HG02678 (cell line): ENCODE results near the gene GRXCR2.
"Not testable (repeated sequence)": the region's sequence is repeated elsewhere in the genome, so short reads cannot be mapped to it uniquely, and the experiment has no call there.

ENCODE experiments used
- ATAC-seq: cut with Tn5 transposase; IDR thresholded peaks from one replicate; pipeline ENCODE4 v1.9.1; 2021; ENCODE audit warnings: mild to moderate bottlenecking, moderate library complexity; ENCODE audit not compliant: unreplicated experiment

Gene GRXCR2, protein sequence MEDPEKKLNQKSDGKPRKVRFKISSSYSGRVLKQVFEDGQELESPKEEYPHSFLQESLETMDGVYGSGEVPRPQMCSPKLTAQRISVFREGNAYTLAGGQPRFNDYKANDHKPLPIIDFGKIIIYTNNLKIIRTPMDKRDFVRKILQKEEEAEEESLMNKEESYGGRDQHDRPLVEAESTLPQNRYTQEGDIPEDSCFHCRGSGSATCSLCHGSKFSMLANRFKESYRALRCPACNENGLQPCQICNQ

DNA sequence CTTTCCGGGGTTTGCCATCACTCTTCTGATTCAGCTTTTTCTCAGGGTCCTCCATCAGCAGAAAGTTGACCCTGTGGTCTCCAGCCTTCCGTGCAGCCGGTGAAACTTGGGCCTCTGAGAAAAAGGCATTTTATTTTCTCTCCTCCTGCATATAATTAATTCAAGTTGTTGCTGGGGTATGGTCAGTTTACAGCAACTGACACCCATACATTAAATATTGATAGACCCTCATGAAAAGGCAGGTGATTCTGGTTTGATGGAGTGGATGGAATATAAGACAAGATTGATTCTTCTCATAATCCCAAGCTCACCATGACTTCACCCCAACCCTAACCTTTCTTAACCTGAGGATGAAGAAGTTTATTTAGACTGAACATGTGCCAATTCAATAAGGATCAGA, at the start of gene GRXCR2:
TSS of gene GRXCR2 (minus strand) at position 101 of the 400 bp plus-strand sequence. CDS start at position 55, 46 bp downstream.
- no peak for ATAC-seq

GRCh38 chr5:145922059-145922458, 49.2 kb upstream of the GRXCR2 start:
- no peak for ATAC-seq

GRCh38 chr5:145921211-145921610, 48.4 kb upstream of the GRXCR2 start:
- ATAC-seq, result no peak

DNA sequence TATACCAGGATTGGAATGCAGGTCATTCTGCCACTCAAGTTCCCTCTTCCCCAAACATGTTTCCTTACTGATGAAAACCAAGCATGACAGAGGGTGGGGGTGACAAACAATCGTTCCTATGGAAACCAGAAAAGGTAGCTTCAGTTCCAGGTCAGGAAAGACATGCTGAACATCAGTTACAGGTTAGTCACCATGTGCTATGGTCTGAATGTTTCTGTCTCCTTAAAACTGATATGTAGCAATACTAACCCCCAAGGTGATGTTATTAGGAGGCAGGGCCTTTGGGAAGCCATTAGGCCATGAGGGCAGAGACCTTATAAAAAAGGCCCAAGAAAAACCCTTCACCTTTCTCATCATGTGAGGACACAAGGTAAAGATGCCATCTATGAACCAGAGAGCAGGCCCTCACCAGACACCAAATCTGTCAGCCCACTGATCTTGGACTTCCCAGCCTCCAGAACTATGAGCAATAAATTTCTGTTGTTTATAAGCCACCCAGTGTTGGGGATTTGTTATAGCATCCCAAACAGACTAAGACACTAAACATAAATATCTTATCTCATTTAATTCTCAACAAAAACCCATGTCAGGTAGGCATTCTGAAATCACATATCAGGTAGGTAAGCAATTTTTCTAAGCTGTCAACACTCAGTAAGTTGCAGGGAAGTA, 47.9 kb upstream of the GRXCR2 start:
- no peak for ATAC-seq

DNA sequence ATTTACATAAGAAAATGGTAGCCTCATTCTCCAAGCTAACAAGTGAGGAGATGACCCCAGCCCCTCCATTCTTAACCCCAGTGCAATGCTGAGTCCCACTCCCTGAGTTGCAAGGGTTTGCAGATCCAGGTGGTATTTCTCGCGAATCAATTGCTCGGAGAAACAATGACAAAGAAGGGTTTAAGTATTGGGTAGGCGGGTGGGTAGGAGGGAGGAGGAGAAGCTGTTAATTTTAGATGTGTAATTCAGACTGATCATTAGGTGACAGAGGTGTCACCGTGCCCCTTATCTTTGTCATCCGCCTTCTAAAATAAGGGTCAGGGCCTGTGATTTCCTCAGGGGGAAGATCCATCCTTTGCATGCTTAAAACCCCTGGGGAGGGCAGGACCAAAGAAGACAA, 46.6 kb upstream of the GRXCR2 start:
- no peak for ATAC-seq

DNA sequence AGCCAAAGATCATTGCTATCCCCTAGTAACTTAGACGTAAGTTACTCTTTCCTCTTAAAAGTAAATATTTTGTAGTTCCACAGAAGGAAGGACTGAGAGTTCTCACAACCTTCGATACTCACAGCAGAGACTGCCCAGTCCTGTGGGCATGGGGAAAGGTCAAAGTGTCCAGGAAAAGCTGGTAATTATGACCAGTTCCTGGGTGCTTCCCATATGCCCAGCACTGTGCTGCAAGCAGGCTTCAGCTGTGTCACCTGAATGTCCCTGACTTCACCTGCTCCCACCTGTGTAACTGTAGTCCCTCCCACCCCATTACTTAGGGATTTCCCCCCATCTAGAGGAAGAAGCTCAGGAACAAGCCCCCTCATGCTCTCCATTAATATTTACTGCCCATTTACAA, 45.6 kb upstream of the GRXCR2 start:
- ATAC-seq, result no peak

DNA sequence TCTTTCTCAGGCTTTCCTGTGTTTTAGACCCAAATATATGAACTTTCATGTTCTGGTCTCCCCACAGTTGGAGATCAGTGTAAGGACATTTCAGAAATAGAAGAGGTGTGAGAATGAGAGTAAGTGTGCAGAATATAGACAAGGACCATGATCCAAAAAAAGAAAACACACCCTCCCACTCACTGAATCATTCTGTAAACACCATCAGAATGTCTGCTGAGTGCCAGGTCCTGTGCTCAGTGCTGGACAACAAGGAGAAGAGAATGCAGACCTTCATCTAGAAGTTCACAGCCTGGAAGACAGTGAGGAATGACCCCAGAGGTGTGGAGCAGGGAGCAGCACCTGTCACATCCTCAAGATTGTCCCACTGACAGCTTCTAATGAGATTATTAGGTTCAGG, 44.5 kb upstream of the GRXCR2 start:
- no peak for ATAC-seq

- ATAC-seq, result no peak
Measured at GRCh38 chr5:145915970-145916638, 43.3 kb upstream of the GRXCR2 start.

GRCh38 chr5:145913701-145914100, 40.9 kb upstream of the GRXCR2 start:
- no peak for ATAC-seq

DNA sequence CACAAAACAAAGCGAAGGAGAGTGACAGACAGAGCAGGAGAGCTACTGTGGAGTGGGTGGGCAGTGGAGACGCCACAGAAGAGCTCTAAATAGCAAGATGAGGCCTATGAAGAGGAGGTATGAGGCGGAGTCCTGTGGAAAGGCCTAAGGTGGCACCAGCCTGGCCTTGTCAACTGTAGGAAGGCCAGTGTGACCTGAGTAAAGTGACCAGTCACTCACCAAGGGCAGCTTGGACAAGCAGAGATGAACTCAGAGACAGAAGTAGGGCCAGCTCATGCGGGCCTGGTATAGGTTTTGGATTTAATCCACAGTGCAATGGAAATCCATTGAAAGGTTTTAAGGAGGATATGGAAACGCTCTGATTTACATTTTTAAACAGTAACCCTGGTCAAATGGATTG, 39.8 kb upstream of the GRXCR2 start:
- ATAC-seq, result no peak

DNA sequence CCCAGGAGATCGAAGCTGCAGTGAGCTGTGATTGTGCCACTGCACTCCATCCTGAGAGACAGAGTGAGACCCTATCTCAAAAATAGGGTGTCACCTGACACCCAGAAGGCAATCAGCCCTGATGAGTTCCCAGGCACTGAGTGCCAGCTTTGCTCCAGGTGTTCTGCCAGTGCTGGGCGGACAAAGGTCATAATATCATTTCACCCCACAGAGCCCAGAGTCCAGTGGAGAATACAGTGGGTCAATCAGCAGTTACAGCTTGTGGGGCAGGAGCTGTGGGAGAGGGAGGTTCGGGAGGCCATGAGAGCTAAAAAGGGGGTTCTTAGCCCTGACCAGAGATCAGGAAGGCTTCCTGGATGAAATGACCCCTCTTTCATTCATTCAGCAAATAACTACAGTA, 39.2 kb upstream of the GRXCR2 start:
- ATAC-seq, result no peak

DNA sequence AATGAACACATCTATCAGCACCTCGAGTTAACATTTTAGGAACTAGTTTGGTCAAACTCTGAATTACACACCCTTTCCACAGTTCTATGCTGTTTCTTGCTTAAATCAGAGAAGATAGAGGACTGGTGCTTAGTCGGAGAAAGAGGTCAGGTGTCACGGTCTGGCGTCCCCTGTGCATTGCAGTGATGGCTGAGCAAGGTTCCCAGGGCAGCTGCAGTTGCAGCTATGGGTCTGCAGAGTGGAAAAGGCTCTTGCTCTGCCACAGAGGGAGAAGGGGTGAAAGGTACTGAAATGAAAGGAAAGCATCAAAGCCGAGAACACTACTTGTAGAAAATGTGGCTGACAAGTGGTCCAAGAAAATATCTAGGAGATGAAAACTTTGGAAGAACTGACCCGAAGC, 38.4 kb upstream of the GRXCR2 start:
- ATAC-seq, result no peak

DNA sequence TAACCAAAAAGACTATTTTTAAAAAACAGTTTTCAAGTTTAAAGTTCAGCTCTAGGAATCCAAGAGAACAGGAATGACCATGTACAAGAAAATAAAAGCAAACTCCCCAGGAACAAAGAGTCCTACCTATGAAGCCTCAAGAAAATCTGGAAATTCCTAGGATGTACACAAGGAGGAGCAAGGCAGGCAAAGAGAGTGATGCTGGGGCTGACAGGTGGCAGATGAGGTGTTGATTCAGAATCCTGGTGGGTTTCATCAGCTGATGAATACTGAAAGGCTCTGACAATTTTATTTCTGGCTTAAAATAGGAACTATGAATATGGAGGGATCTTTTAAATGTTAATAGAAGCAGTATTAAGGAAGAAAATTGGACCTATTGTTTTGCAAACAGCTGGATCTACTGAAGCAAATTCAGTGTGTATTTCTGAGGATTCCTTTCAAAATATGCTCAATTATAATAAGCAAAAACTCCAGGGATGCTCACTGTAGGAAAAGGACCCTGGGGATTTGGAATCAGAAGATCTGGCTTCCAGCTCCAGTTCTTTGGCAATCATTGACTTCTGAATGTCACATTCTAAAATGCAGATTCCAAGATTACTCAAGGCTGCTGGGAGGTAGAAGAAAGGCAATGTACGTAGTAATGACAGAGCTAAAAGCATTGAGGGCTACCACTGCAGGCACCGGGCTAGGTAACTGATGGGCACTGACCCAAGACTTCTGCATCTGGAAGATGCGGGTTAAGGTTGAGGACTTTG, 35.6 kb upstream of the GRXCR2 start:
- no peak for ATAC-seq

DNA sequence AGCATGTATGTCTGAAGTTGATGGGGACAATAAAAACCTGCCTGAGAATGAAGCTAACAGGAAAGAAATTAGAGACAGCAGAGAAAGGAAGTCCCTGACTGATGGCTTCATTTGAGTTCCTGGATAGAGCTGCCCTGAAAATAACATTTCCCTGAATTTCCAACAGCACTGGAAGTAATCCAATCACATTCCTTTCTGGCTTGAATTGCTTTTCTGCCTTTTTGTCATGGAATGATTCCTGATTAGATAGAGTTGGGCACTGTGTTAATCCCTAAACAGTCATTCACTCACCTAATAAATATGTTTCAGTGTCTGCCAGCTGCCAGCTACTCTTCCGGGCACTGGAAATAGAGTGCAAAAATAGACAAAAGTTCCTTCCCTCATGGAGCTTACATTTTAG, 33.6 kb upstream of the GRXCR2 start:
- no peak for ATAC-seq

DNA sequence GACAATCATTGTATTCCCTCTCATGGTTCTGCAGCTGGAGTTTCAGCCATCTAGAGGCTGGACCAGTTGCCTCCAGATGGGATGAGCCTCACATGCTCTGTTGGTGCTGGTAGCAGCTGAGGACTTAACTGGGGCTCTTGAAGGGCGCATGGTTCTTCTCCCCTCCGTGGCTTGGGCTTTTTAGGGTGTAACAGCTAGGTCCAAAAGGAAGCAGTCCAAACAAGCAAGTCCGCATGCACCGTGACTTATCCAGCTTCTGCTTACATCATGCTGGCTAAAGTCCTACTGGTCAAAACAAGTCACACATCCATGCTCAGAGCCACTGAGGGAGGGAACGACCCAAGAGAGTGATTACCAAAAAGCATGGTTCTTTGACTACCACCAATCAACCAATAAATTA, 31.9 kb upstream of the GRXCR2 start:
- ATAC-seq, result no peak

DNA sequence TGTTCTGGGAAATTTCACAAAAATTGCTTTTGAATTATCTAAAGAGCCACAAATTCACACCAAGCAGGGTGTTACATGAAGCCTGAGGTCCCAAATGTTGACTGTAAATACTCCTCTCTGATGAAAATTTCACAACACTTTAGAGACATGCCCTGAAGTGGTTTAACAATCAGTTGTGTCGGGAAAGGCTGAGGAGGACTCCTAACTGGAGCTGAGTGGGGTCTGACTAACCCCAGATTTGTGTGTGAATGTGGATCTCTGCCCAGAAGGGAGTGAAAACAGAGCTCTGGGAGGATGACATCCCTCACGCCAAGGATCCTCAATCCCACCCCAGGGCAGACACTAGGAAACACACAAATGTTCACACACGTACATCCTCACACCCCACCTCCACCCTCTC, 31.1 kb upstream of the GRXCR2 start:
- ATAC-seq, result no peak

GRCh38 chr5:145903113-145903512, 30.3 kb upstream of the GRXCR2 start:
- no peak for ATAC-seq

DNA sequence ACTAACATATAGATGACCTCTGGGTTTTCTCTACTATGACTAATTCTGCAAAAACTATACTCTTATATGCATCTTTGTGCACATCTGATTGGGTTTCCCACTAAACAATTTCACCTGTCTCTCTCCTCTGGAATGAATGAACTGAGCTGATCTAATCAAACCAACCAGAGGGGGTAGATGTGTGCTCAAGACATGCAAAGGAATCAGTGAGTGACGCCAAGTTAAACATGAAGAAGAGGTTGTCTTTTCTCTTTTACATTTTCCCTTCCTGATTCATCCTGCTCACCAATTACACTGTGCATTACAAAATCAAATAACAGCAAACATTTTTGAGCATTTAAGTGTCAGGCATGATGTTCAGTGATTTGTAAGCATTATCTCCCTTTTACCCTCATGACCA, 29.6 kb upstream of the GRXCR2 start:
- no peak for ATAC-seq

GRCh38 chr5:145898171-145898570, 25.4 kb upstream of the GRXCR2 start:
- ATAC-seq, result no peak

GRCh38 chr5:145891378-145891777, 18.6 kb upstream of the GRXCR2 start:
- ATAC-seq, result not testable (repeated sequence)

- no peak for ATAC-seq
Measured at GRCh38 chr5:145889611-145890010, 16.8 kb upstream of the GRXCR2 start.
